GM18517 (cell line): ENCODE data around the gene LARGE1.
"Not testable (repeated sequence)": the region's sequence is repeated elsewhere in the genome, so short reads cannot be mapped to it uniquely, and the experiment has no call there.

Experiments
- ATAC-seq: cut with Tn5 transposase; IDR thresholded peaks from one replicate; pipeline ENCODE4 v1.9.1; 2021; ENCODE audit warnings: mild to moderate bottlenecking, moderate library complexity; ENCODE audit not compliant: unreplicated experiment

LARGE1 gene

GRCh38 chr22:33504941-33505625, 415.2 kb downstream of the LARGE1 start:
- no peak for ATAC-seq

- ATAC-seq: no peak
These were observed 424.2 kb downstream of the LARGE1 start for GRCh38 chr22:33496112-33496511.

GRCh38 chr22:33493476-33494205, 426.6 kb downstream of the LARGE1 start:
- no peak for ATAC-seq

GRCh38 chr22:33492210-33492651, 428.0 kb downstream of the LARGE1 start:
- ATAC-seq: no peak

GRCh38 chr22:33487041-33487716, 433.1 kb downstream of the LARGE1 start:
- ATAC-seq: no peak

DNA sequence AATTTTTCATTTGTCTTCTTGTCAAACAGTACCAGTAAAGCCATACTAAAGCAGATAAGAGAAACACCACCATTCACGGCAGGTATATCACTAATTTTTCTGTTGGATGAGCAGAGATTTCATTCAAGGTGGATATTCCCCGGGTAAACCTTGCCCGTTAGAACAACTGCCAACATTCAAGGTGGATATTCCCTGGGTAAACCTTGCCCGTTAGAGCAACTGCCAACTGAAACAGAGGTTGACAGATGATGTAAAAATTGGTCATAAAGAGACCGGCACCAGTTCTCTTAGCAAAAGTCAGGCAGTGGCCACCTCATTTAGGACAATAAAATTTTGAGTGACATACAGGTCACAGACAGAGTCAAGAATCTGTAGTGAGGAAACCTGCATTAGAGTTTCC, 438.7 kb downstream of the LARGE1 start:
- ATAC-seq: no peak

DNA sequence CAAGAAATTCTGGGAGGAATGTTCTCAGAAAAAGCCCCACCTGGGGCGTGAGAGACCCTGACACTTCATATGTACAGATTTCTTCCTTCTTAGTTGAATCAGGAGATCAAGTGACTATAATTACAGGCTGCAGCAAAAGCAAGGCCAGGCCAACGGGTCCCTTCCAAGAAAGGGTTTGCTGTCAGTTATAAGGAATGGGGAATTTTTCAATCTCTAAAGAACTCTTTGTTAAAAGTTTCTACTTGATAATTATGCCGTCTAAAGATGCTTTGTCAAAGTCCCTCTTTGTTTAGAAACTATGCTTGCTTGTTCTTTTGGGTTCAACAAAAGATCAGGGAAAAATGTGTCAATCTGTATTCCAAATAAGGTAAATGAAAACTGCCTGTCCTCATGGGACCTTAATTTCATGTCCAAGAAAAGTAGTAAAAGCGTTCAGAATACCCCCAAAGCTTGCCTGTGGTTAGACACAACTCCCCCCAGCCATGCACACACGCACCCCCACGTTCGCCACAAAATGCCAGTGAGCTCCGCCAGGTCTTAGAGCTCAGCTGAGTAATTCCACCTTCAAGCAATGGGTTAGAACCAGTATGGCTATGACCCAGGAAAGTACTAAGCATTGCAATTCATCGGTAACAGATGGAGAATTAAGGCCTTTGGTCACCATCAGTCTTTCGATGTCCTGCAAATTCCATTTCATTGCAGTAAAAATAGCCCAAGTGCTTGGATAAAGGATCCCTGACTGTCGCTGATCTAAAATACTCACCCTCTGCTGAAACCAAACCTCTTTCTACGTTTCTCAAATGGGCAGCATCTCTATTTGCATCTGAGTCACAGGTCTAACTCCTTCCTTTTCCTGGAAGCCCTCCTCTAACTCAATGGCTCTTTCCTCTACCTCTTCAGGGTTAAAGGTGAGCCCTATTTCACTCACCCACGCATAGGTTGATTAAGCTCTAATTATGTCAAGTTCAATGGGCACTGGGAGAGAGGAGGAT, 442.9 kb downstream of the LARGE1 start:
- ATAC-seq: no peak

DNA sequence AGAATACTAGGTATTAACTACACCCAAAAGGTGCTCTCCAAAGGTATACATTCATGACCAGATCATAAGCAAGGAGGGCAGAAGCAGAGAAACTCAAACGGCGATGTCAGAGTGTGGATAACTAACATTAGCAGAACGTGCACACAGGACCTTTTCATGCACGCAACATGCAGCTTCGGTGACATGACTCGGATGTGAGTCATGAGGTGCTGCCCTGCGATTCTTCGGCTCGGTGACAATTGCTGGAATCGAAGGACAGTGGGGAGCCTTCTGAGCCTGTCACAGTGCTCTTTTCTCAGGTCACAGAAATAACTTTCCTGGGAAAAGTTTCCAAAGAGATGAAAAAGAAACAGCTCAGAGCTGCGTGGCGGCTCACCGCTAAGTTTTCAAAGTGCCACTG, 443.6 kb downstream of the LARGE1 start:
- ATAC-seq: no peak

DNA sequence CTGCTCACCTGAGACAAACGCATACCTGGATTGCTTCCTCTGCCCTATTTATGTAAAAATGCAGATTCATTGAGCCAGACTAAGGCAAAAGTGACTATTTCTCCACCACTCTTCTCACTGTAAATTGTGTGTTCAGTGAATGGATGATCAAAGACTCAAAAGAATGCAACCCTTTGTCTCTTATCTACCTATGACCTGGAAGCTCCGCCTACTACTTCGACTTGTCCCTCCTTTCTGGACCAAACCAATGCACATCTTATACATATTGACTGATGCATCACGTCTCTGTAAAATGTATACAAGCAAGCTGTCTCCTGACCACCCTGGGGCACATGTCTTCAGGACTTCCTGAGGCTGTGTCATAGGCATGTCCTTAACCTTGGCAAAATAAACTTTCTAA, 444.1 kb downstream of the LARGE1 start:
- ATAC-seq: no peak

DNA sequence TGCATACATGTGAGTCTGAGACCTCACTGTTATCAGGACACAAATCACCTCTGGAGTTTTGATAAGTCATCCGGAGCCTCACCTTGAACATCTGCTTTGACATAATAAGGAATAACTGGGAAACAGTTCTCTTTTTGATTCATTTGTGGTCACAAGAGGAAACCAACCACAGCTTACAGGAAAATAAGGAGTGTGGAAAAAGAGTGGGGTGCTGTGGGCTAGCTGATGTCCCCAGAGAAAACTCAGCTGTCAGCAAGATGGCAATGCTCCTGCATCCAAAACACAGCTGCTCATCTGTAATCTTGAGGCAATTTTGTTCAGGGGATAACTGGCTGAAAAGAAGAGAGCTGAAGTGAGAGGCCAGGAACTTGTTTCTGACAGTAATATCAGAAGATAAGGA, 445.7 kb downstream of the LARGE1 start:
- ATAC-seq: no peak

DNA sequence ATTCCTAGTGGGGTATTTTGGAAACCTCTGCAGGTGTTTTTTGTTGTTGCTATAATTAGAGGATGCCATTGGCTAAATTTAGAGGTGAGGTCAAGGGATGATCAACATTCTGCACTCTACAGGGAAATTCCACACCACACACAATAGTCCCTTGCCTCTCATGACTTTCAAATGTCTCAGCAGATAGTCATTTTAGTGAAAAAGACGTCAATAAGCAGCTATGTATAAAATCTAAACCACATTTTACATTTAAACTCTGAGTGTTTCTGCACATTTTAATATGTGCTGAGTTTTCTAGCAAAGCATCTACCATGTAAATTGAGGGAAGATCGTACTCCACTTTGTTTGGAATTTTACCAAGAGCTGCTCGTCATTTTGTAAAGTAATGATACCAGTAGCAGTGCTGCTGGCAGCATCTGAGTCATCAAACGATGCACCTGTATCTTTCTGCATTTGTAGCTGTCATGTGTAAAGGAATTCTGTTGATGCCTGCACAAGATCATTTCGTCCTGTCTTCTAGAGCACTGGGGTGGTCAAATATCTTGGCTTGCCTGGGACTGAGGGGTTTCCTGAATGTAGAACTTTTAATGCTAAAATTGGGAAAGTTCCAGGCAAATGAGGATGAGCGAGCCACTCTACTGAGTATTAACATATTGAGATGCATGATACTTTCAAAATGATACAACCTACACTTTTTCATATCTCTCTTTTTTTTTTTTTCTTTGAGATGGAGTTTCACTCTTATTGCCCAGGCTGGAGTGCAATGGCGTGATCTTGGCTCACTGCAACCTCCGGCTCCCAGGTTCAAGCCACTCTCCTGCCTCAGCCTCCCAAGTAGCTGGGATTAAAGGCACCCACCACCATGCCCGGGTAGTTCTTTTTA, 447.6 kb downstream of the LARGE1 start:
- ATAC-seq: no peak

DNA sequence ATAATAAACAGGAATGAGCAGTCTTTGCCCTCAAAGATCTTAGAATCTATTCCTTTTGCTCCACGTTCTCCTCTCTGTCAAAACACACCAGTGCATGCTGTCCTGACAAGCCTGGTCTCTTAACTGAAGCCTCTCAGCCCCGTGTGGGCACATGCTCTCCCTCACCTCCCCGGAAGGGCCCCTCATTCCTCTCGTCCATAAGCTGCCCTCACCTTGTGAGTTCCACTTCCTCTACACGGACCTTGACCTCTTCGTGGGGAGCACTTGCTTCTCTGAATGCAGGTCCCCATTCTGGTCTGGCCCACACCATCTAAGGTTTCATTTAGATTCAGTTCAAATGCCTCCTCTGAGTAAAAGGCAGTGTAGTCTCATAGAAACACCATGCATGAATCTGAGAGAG, 449.8 kb downstream of the LARGE1 start:
- ATAC-seq: no peak

GRCh38 chr22:33467620-33468095, 452.6 kb downstream of the LARGE1 start:
- ATAC-seq: no peak

DNA sequence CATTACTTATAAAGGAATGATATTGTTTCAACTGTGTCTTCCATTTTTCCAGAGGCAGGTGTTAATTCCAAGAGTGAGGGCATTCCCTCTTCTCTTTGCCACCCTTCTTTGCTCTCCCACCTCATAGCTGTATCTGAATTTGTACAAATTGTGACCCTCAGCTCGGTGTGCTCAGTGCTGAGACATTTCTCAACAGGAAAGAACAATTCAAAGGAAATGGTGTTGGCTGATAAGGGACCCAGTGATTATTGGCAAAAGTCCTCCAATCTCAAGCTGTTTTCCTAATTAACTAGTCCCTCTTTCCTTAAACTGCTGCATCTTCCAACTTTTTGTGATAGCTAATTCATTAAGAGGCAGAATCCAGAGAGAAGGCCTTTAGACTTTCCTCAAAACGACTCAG, 453.2 kb downstream of the LARGE1 start:
- no peak for ATAC-seq

DNA sequence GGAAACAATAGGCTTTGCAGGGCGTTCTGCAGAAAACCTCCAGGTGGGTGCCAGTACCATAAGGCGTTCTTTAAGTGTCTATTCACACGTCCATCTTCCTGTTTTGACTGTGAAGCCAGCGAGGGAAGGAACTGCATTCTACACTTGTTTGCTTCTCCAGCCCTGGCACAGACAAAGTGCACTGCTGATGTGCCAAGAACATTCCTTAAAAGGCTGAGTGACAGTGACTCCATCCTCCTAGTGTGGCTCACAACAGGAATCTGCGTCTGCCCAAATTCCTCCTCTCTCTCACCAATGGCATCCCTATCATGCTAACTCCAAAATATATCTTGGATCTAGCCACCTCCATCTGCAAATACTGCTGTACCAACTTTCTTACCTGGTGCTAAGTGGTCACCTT, 454.7 kb downstream of the LARGE1 start:
- no peak for ATAC-seq

- no peak for ATAC-seq
These were observed 455.6 kb downstream of the LARGE1 start for GRCh38 chr22:33464698-33465097.

DNA sequence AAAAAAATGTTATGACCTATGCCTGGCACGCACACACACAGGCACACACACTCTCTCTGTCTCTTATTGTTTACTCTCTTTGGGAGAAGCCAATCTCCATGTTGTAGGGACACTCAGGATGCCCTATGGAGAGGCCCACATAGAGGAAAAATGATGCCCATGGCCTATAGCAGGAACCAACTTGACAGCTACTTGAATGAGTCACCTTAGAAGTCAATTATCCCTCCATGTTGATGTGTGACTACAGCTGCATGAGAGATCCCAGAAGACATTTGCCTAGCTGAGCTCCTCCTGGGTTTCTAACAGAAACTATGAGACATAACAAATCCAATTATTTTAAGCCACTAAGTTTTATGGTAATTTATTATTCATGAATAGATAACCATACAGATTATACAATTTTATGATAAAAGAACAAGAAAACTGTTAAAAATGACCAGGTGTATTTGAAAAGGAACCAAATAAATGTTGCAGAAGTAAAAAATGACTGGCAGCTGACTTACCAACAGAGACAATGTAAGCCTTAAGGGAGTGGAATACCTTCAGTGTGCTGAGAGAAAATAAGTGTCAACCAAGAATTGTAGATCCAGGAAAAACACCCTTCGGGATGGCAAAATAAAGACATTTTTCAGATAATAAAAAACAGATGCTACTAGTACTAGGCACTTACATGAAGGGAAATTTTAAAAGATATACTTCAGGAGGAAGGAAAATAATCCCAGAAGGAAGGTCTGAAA, 458.4 kb downstream of the LARGE1 start:
- no peak for ATAC-seq

DNA sequence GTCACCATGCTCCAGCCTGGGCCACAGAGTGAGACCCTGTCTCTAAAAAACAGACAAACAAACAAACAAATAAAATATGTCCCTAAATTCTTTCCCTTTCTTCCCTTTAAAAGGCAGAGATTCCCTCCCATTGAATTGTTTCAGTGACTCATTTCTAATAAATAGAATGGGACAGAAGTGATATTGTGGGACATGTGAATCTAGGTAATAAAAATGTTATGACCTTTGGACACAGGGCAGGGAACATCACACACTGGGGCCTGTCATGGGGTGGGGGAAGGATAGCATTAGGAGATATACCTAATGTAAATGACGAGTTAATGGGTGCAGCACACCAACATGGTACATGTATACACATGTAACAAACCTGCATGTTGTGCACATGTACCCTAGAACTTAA, 459.0 kb downstream of the LARGE1 start:
- ATAC-seq: not testable (repeated sequence)

- ATAC-seq: no peak
These were observed 461.1 kb downstream of the LARGE1 start for GRCh38 chr22:33459137-33459536.
